Liver (tissue), 3 donors: ENCODE data around the gene RTN4R.

Source experiments
- ATF3 ChIP-seq: IDR thresholded peaks from 2 replicates; pipeline ENCODE4 v1.6.1; 2016; ENCODE audit warnings: antibody characterized with exemption
- CTCF ChIP-seq: fragments of 150-350 bp; IDR thresholded peaks from 2 replicates; pipeline ENCODE4 v1.5.1; 2017; ENCODE audit warnings: improper control_type of control experiment, low read depth, low read length; ENCODE audit not compliant: missing input control
- GABPA ChIP-seq, 2 donors: IDR thresholded peaks in 1 of 2; conservative IDR thresholded peaks in 1 of 2; 2 replicates each; pipeline ENCODE4 v1.6.1; 2016; ENCODE audit warnings: antibody characterized with exemption in 2 of 2, mild to moderate bottlenecking in 1 of 2, moderate library complexity in 1 of 2
- HNF4G ChIP-seq: IDR thresholded peaks from 2 replicates; pipeline ENCODE4 v1.6.1; 2016; ENCODE audit warnings: antibody characterized with exemption
- MAX ChIP-seq: IDR thresholded peaks from 2 replicates; pipeline ENCODE4 v1.6.1; 2016; ENCODE audit warnings: antibody characterized with exemption
- NR2F2 ChIP-seq: IDR thresholded peaks from 2 replicates; pipeline ENCODE4 v1.6.1; 2016; ENCODE audit warnings: antibody characterized with exemption
- RAD21 ChIP-seq, 2 donors: IDR thresholded peaks; 2 replicates each; pipeline ENCODE4 v1.6.1; 2016; ENCODE audit warnings: antibody characterized with exemption in 2 of 2, mild to moderate bottlenecking in 2 of 2
- REST ChIP-seq: IDR thresholded peaks from 2 replicates; pipeline ENCODE4 v1.6.1; 2016; ENCODE audit warnings: antibody characterized with exemption, mild to moderate bottlenecking
- SP1 ChIP-seq: IDR thresholded peaks from 2 replicates; pipeline ENCODE4 v1.6.1; 2018; ENCODE audit warnings: antibody characterized with exemption, mild to moderate bottlenecking
- TAF1 ChIP-seq: conservative IDR thresholded peaks from 2 replicates; pipeline ENCODE4 v1.6.1; 2016; ENCODE audit warnings: antibody characterized with exemption, mild to moderate bottlenecking
- YY1 ChIP-seq: IDR thresholded peaks from 2 replicates; pipeline ENCODE4 v1.6.1; 2016; ENCODE audit warnings: antibody characterized with exemption, mild to moderate bottlenecking
- donor health status: healthy.
- donor health status: healthy.

- TF ChIP-seq REST, result no peak
- TF ChIP-seq CTCF, result no peak
- no peak for TF ChIP-seq HNF4G
- TF ChIP-seq SP1, result no peak
- TF ChIP-seq GABPA (IDR thresholded peaks at IDR 0.05 in 1 of 2, conservative IDR thresholded peaks at IDR 0.05 in 1 of 2), result no peak
- no peak for TF ChIP-seq TAF1
- TF ChIP-seq YY1, result no peak
- TF ChIP-seq ATF3, result no peak
- TF ChIP-seq RAD21 (IDR thresholded peaks at IDR 0.05), result no peak
- TF ChIP-seq MAX, result no peak
- TF ChIP-seq NR2F2, result no peak
Measured at GRCh38 chr22:20209761-20210250, 58.3 kb downstream of the RTN4R start.
